NCI-H345 (cell line): ENCODE results near the gene SLC4A1AP.

ENCODE experiments used
- DNase-seq: peaks from one replicate; lab custom pipeline; 2025; lab: John Stamatoyannopoulos, UW

The SLC4A1AP gene

GRCh38 chr2:27721335-27721734 is 57.6 kb downstream of the SLC4A1AP start:
- DNase-seq: no peak

DNA sequence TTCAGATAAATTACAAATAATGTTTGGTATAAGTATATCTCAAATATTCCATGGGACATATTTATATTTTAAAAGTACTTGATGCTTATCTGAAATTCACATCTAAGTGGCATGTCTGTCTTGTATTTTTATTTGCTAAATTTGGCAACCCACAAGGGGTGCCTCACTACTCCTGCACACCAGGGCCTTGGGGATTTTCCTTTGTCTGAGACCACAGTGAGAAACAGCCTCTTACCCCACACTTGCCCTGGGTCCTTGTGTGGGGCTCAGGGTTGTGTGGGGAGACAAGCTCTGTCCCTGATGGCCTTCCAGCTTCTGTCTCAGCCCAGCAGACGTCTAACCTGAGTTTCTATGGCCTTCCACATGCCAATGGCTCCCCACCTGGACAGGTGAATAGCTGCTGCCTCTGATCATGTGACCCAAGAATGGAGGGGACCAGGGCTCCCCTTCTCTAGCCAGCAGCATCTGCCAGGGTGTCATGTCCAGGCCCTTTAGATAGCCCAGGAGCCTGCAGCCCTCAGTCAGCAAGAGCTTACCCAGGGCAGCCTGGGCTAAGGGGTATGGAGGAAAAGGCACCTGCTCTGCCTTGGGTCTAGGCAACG is 58.3 kb downstream of the SLC4A1AP start:
- DNase-seq: no peak

- peak; percentile 62 for DNase-seq
Observed at GRCh38 chr2:27723372-27724144, 59.9 kb downstream of the SLC4A1AP start.

DNA sequence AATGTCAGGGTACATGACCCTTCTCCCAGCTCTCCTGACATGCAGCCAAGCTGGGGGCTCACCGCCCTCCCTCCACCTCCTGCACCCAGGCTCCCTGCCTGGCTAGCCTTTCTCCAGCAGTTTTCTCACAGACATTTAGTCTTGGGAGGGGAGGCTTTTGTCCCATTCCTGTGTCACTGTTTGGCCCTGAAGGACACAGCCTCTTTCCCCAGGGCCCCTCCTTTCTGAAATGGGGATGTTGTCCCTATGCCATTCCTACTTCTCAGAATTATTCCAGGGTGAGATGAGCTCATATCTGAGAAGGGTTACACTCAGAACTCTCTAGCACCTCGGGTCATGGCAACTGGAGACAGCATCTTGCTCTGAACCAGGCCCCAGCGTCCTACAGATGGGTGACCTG is 60.5 kb downstream of the SLC4A1AP start:
- no peak for DNase-seq

GRCh38 chr2:27724905-27725701 is 61.4 kb downstream of the SLC4A1AP start:
- DNase-seq: no peak

DNA sequence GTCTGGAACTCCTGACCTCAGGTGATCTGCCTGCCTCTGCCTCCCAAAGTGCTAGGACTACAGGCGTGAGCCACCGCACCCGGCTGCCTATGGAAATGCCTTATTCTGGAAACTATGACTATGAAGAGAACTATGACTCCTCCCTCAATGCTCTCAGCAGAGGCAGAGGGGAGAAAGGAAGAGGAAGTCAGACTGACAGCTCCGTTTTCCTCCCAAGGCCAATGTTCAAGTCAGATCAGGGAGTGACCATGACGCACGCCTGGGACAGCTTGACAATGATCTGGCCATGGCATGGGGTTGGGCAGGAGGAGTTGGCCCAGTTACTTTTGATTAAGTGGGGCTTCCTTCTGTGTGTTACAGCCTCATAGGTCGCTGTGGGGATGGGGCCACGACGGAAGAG is 63.6 kb downstream of the SLC4A1AP start:
- DNase-seq: no peak

GRCh38 chr2:27728081-27728858 is 64.6 kb downstream of the SLC4A1AP start:
- DNase-seq: no peak

- no peak for DNase-seq
Observed at GRCh38 chr2:27729198-27729597, 65.5 kb downstream of the SLC4A1AP start.

GRCh38 chr2:27729614-27730013 is 65.9 kb downstream of the SLC4A1AP start:
- no peak for DNase-seq

- DNase-seq: no peak
Observed at GRCh38 chr2:27730261-27730662, 66.6 kb downstream of the SLC4A1AP start.

DNA sequence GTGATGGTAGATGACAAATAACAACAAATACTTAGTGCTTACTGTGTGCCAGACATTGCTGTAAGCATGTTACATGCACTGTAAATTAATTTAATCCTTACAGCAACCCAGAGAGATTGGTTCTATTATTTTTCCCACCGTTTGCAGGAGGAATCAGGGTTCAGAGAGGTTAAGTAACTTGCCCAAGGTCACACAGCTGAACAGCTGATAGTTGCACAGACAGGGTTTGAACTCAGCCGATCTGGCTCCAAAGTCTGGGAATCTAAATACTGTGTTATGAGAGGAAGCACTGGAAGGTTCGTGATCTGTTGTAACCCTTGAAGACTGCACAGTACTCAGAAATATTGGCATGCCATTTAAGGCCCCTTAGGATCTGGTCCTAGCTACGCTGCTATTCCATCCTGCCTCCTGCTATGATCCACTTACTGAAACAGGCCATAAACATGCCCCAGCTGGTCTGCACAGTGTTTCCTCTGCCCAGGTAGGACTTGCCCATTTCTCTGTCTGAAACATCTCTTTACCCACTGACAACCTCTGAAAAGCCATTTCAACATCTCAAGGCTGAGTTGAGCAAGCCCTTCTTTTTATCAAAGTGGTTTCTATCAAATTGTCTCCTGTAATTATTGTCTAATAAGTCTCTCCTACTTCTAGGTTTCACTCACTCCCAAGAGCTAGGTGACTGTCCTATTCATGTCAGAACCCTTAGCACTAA is 67.4 kb downstream of the SLC4A1AP start:
- DNase-seq: no peak

DNA sequence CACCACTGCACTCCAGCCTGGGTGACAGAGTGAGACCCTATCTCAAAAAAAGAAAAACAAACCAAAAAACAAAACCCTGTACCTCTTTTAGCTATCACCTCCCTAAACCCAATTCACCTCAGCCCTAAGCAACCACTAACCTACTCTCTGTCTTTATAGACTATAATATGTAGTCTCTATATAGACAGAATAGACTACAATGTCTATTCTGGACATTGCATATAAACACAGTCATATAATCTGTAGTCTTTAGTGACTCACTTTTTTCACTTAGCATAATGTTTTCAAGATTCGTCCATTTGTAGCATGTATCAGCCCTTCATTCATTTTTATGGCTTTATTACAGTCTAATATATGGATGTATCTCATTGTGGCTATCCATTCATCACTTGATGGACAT is 70.6 kb downstream of the SLC4A1AP start:
- no peak for DNase-seq

GRCh38 chr2:27735263-27735904 is 71.7 kb downstream of the SLC4A1AP start:
- DNase-seq: no peak

GRCh38 chr2:27736031-27736889 is 72.6 kb downstream of the SLC4A1AP start:
- DNase-seq: no peak

DNA sequence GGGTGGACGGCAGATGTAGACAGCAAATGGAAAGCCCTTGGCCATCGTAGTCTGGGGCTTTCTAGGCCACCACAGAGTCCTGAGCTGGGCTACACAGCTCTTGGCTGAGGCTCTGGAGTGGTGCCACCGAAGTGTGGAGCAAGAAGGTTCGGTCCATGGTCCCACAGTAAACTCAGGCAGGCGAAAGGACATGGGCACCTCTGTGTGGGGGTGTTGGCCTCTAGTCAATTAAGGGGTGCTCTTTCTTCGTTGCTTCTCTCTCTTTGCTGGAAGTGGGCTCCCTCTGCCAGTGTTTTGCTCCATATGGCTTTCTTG is 73.2 kb downstream of the SLC4A1AP start:
- no peak for DNase-seq

- DNase-seq: no peak
Observed at GRCh38 chr2:27737676-27738348, 74.1 kb downstream of the SLC4A1AP start.

DNA sequence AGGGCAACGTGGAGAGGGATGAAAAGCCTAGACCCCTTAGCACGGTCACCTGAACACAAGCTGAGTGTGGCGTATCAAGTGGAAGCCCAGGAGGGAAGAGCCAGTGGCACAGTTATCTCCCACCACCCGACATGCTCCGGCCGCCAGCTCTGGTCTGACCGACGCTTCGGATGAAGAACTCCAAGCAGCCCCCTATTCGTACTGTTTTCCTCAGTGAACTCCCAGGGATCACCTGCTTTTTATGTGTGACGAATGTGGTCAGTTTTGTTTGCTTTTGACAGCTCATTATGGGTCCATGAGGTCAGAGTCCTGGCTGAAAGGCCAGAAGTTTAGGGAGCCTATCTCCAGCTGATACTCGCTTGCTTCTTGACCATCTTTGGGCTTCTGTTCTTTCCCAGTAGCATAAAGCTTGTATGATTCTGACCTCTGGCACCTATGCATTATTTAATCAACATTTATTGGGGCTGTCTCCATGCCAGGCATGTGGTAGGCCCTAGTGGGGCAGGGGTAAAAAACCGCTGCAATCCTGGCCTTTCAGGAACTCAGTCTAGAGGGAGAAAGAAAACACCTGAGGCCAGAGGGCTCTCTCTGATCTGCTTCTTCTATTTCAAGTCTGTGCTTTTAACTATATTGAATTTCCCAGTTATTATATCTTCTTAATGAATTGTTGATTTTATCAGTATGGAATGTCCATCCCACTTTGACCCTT is 74.8 kb downstream of the SLC4A1AP start:
- no peak for DNase-seq

DNA sequence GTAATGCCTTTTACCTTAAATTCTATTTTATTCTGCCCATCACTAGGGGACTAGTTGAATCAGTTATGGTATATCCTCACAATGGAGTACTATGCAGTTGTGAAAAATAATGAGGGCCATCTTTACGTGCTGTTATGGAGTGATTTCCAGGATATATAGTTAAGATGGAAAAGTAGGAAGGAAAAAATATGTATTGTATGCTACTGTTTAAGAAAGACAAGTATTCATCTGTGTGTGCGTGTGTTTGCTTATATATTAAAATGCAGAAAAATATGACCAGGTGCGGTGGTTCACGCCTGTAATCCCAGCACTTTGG is 75.3 kb downstream of the SLC4A1AP start:
- DNase-seq: no peak

- DNase-seq: no peak
Observed at GRCh38 chr2:27741673-27742072, 78.0 kb downstream of the SLC4A1AP start.
